Measurements from ENCODE around the gene MAGI2.

The MAGI2 gene

GRCh38 chr7:78448911-78449310 lies 1004.6 kb downstream of the MAGI2 start:
- no peak for DNase-seq

- no peak for DNase-seq
Observed at GRCh38 chr7:78444267-78444666, 1009.2 kb downstream of the MAGI2 start.

- no peak for DNase-seq
Observed at GRCh38 chr7:78443811-78444210, 1009.7 kb downstream of the MAGI2 start.

GRCh38 chr7:78441737-78442136 lies 1011.7 kb downstream of the MAGI2 start:
- DNase-seq = no peak

GRCh38 chr7:78438433-78438832 lies 1015.0 kb downstream of the MAGI2 start:
- DNase-seq = no peak

GRCh38 chr7:78437118-78437517 lies 1016.3 kb downstream of the MAGI2 start:
- no peak for DNase-seq

- DNase-seq = no peak
Observed at GRCh38 chr7:78435355-78435754, 1018.1 kb downstream of the MAGI2 start.

- no peak for DNase-seq
Observed at GRCh38 chr7:78434281-78434680, 1019.2 kb downstream of the MAGI2 start.

- DNase-seq = no peak
Observed at GRCh38 chr7:78433421-78433820, 1020.0 kb downstream of the MAGI2 start.

- DNase-seq = no peak
Observed at GRCh38 chr7:78429878-78430277, 1023.6 kb downstream of the MAGI2 start.

GRCh38 chr7:78427209-78427608 lies 1026.3 kb downstream of the MAGI2 start:
- no peak for DNase-seq

- no peak for DNase-seq
Observed at GRCh38 chr7:78420001-78420400, 1033.5 kb downstream of the MAGI2 start.

GRCh38 chr7:78417180-78417853 lies 1036.2 kb downstream of the MAGI2 start:
- DNase-seq = no peak

- no peak for DNase-seq
Observed at GRCh38 chr7:78413568-78413967, 1039.9 kb downstream of the MAGI2 start.

- no peak for DNase-seq
Observed at GRCh38 chr7:78412216-78412858, 1041.1 kb downstream of the MAGI2 start.

GRCh38 chr7:78407031-78407430 lies 1046.4 kb downstream of the MAGI2 start:
- no peak for DNase-seq

GRCh38 chr7:78406531-78406930 lies 1046.9 kb downstream of the MAGI2 start:
- DNase-seq = no peak

- DNase-seq = no peak
Observed at GRCh38 chr7:78402096-78402495, 1051.4 kb downstream of the MAGI2 start.

GRCh38 chr7:78400038-78400437 lies 1053.4 kb downstream of the MAGI2 start:
- DNase-seq = no peak

- no peak for DNase-seq
Observed at GRCh38 chr7:78399033-78399769, 1054.3 kb downstream of the MAGI2 start.

- no peak for DNase-seq
Observed at GRCh38 chr7:78398576-78398975, 1054.9 kb downstream of the MAGI2 start.

- no peak for DNase-seq
Observed at GRCh38 chr7:78398081-78398480, 1055.4 kb downstream of the MAGI2 start.

- no peak for DNase-seq
Observed at GRCh38 chr7:78396210-78396609, 1057.3 kb downstream of the MAGI2 start.

Measured in eye (tissue), 1 donor.